NCI-H1930 (cell line): ENCODE results near the gene TMUB1.
A peak's percentile ranks its signal among the peaks of the same experiment; 100 is the strongest.

Experiments
- DNase-seq, 2 experiments: peaks; one replicate each; lab custom pipeline; 2025; lab: John Stamatoyannopoulos, UW

Gene TMUB1

DNA sequence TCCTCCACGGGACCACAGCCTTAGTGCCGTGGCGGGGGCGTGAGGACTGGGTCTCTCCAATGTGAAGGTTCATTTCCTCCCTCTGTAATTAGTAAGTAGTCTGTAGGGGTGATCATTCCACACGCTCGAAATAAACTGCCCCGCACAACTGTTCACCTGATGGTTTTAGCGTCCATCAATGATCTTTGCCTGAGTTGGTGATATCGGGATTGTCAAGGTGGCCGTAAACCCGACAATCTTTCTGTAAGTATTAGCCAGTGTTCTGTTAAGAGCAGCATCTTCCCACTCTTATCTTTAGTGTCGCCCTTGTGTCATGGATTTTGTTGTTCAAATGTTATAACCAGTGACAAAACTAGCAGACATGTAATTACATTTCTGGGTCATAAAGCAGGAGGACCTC is 20.7 kb upstream of the TMUB1 start:
- DNase-seq, result no peak

DNA sequence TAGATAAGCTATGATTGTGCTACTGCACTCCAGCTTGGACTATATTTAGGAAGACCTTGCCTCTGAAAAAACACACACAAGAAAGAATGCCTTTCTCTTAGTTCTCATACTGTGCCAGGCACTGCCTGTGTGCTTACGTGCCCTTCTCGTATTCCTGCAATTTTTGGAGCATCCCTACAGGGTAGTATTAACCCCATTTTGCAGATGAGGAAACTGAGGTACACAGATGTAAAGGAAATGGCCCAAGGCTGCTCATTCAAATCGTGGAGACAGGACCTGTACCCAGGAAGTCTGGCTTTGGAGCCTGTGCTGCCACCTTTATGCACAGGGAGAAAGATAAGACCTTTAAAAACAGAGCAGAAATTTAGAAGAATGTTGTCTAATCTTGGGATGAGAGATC is 19.7 kb upstream of the TMUB1 start:
- no peak for DNase-seq

DNA sequence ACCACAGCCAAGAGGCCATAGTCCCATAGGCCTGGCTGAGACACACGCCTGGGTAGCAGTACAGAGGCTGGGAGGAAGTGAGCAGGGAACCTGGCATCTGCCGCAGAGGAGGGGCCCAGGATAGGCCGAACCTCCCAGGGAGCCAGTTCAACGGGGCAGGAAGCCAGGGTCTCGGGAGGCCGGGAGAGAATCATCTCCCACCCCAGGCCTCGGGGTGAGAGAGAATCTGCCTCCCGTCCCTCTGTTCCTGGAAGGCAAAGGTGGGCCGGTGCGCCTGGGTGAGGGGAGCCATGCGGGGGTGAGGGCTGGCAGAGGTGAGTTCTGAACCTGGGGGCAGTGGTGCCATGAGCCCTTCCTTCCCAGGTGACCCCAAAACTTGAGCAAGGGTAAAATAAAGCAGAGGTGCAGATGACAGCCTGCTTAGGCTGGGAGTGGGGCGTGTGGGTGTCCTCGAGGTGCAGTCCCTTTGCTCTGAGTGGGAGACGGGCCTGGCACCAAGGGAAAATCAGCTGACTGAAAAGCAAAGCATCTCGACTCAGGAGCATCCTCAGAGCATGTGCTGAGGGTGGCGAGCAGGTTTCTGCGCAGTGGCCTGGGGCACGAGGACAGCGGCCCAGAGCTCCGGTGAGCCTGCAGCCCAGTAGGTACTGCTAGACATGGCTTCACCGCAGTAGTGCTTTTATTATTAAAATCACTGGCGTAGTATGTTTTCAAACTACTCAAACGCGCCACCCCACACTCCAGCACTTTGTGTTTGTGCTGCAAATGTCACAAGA is 18.5 kb upstream of the TMUB1 start:
- DNase-seq, result no peak

DNA sequence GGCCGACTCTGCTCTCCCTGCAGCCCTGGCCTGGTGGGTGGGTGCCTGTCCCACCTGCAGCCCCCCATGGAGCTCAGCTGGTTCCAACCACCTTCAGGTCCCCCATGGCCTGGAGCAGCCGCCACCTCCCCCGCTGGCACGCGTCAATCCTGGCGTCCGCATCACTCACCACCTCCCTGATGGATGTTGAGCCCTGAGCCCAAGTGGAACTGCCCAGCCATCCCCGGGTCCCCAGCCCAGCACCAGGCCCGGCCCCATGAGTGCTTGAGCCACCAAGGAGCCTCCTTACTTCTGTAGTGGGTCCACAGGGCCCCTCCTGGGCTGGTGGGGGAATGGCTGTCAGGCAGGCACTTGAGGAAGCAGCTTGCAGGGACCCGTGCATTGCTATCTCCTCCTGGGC is 17.6 kb upstream of the TMUB1 start:
- DNase-seq, result no peak

DNA sequence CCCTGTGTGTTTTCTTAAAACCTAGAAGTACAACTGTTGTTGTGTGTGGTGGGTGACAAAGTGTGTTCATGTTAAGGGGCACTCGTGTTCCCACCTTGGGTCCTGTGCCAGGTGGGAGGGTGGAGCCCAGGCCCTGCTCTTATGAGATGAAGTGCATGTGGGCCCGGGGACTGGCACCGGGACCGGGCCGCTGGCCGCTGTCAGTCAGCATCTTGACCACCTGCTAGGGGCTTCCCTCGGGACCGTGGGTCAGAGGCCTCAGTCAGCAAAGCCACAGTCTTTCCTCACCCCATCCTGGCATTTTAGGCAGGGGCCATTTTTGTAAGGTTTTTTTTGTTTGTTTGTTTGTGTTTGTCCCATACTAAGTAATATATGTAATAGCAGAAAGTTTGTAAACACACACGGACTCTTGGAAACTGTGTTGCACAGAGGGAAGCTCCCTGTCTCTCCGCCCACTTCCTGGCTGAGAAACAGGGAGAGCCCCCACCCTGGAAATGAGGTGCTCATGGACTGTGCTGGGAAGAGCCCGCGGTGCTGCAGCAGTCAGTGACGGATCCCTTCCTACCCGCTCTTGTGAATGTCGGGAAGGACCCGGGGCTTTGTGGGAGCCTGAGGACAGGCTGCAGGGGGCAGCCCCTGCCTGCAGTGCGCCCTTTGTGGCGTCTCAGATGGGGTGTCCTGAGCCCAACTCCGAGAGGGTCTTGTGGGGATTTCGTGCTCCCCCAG is 16.4 kb upstream of the TMUB1 start:
- no peak for DNase-seq

DNA sequence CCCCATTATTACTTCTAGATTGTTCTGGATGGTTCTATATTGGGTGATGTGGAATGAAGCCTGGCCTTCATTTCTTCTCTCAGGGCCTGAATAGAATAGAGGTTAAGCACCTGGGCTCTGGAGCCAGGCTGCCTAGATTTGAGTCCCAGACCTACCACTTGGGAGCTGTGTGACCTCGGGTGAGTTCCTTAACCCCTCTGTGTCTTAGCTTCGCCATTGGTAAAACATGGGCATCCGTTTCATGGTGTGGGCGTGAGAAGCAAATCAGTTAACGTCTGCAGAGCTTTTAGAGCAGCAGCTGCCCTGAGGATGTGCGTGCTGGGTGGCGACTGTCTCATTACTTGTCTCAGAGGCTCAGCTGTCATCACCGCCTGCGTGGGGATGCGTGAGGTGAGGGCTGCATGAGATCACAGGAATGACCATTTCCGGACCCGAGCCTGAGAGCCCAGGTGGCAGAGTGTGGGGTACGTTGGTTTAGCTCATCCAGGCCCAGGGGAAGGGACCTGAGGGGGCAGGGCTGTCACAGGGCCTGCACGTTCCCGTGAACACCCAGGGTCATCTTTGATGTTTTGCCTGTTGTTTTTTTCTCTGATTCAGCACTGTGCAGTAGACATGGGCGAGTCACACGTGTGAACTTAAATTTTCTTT is 12.7 kb upstream of the TMUB1 start:
- no peak for DNase-seq

DNA sequence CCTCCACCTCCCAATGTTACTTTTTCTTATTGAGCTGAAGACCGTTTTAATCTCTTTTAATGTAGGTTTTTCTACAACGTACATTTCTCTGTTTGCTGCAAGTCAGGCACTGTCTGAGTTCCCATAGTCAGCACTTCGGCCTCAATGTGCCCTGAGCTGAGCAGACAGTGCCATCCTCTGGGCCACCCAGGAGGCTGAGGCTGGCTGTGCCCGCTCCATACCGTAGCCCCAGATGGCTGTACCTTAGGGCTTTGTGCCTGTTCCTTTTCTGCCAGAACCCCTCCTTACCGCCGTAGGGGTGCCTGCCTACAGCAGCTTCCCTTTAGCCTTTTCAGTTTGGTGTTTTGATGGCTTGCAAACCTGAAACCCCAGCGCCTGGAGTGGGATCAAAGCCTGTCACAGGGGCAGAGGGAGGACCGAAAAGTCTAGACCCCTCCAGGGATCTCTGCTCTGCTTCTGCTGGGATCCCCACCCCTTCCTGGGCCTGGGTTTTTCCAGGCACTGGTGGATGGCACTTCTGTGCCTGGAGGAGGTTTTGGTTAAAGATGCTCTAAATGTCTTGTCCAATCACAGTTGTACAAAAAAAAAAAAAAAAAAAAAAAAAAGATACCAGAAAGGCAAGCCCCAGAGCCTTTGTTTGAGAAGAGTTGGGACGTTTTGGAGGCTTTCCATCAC is 12.0 kb upstream of the TMUB1 start:
- no peak for DNase-seq

DNA sequence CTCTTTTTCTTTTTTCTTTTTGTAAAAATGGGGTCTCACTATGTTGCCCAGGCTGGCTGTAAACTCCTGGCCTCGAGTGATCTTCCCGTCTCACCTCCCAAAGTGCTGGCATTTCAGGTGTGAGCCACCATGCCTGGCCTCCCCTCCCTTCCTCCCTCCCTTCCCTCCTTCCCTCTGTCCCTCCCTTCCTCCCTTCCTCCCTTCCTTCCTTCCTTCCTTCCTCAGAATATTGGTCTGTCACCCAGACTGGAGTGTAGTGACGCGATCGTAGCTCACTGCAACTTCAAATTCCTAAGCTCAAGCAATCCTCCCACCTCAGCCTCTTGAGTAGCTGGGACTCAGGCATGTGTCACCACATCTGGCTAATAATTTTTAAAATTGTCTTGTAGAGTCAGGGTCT is 11.4 kb upstream of the TMUB1 start:
- DNase-seq, result no peak

DNA sequence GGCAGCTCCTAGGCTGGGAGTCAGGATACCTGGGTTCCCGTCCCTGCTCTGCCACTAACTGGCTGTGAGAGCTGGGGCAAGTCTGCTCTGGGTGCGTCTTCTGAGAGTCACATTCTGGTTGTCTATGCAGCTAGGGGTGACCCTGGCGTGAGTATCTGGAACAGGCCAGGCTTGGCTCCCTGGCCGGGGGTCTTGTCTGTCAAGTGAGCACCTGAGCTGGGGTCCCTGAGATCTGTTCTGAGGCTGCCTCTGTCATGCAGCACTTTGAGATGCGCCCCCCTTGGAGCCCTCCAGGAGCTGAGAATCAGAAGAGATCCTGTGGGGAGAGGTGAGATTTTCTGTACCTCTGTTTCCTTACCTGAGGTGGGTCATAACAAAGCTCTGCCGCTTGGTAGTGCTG is 10.5 kb upstream of the TMUB1 start:
- no peak for DNase-seq

DNA sequence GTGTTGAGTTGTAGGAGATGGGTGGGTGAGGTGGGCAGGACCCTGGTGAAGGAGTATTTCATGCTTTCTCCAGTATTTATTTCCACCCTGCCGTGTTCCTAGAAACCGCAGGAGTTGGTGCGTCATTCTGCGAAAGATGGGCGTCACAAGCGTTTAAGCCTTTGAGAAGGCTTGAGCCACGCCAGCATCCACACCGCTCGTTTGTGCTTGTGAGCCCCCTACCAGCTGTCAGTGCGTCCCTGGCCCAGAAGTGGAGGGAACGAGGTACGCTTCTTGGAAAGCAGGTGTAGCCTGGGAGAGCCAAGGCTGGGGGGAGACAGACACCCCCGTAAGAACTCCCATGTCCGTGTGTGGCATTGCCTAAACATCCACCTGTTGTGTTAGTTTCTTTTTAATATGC is 8.7 kb upstream of the TMUB1 start:
- DNase-seq, result no peak

DNA sequence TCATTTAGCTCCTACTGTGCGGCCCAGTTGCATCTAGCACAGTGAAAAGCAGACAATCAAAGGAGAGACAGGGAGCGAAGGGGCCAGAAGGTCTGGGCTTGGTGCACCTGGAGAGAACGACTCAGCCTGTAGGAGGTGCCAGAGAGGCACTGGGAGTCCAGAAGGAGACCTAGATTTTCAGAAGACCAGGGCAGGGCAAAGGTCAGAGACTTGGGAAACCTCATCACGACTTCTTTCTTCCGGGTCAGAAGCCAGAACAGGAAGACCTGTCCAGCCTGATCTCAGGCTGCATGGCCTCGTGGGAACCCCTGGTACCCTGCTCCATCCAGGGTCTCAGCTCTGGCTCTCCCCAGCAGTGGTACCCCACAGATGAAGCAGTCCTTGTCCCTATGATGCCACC is 8.1 kb upstream of the TMUB1 start:
- no peak for DNase-seq

DNA sequence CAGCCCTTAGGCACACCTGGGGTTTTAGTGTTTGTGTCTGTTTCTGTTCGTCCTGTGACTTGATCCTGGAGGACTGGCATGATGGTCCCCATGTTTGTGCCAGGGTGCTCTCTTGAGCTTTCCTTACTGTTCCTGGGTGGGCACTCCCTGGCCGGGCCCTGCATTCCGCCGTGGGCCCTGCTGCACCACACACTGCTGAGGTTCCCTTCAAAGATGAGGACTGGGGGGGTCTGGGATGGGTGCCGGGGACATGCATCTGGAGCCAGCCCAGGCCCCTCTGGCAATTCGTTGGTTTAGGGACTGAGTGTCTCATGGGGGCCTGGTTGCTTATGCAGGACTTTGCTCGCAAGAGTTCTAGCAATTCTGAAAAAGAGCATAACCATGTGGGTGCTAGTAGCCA is 7.7 kb upstream of the TMUB1 start:
- DNase-seq, result no peak

DNA sequence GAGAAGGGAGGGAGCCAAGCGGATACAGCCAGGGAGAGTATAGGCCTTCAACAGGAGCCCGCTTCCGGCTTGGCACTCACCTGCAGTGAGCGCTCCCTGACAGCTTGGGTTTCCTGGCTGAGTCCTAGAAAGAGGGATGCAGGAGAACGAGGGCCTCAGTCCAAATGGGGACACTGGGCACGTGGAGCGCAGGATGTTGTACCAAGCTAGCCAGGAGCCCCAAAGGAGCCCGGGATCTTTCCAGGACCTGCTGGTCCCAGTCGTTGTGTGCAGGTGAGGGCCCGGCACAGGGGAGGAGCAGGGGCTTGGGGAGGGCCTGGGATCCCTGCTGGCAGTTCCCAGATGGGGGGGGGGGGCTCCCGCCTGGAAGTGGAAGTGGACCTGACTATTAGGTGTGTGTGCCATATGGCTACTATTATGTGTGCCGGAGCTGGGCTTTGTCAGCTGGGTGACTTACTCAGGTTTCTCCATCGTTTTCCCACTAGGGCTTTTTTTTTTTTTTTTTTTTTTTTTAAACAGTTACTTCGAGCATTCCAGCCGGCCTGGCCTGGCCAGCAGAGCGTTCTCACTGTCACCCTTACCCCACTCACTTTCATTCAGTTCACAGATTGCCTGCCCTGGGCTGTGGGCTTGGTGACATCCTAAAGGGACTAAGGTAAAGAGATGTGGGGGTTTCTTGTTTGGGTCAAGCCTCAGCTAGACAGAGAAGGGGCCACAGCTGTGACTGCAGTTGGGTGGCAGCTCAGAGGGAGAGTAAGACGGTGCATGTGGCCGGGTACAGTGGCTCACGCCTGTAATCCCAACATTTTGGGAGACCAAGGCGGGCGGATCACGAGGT is 6.8 kb upstream of the TMUB1 start:
- DNase-seq, result no peak

DNA sequence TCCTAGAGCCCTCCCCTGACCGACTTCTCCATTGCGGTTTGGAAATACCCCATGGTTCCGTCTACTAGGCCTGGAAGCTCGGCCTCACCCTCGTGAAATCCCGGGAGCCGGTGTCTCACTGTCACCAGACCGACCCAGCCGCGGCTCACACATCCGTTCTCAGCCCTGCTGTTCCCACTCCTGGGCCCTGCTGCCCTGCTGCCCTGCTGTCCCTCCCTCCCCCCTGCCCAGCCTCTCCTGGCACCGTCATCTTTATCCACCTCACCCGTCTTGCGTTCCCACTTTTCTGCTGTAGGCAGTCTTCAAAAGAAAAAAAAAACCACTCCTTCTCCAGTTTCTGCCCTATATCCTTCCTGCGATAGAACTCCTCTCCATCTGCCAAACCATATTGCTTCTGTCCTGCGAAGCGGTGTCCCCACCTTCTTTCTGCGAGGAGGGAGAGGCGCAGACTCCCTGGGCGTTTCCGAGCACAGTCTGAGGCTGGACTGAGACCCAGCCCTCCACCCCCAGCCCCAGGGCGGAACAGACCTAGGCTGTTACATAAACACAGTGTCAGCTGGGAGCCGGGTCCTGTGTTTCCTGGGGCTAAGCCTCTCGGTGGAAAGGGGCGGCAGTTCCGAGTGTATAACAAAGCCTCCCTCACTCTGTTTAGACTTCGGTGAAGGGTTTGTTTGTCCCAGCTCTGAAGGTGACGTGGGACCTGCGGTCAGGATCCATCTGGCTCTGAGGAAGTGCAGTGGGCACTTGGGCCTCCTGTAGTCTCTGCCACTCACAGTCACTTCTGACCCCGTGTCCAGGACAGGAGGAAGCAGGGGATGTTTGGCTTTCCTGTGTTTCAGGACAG is 5.8 kb upstream of the TMUB1 start:
- DNase-seq, result no peak

DNA sequence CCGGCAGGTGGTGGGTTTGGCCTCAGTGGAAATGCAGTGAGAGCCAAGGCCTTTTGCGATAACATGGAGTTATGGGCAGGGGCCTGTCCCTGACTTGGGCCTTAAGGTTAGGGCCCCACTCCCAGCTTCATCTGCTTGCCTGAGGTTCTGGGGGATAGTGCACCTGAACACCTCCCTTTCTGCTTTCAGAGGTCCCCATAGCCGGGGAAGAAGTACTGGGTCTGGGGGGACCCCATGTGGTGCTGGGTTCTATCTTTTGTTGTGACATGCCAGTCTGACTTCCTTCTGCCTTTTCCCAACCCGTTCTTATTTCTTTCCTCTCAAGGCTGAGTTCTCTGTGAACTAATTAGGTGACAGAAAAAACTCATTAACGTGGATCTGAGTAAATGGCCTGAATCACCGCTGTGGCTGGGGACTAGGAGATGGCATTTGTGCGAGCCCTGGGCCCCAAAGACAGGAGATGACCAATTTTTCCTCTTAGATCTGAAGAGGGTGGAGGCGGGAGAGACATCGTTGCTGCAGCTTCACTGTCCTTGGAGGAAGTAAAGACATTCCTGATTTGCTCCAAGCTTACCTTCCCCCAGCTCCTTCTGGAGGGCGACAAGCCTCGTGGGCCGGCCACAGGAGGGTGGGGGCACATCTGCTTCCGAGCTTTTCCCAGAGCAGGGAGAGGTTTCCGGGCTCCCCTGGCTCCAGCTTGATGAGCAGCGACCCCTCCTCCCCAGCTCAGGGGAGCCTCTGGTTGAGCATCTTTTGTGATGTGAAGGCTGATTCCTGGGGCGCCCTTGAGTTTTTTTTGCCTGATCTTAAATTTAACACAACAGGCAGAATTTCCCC is 4.9 kb upstream of the TMUB1 start:
- no peak for DNase-seq

DNA sequence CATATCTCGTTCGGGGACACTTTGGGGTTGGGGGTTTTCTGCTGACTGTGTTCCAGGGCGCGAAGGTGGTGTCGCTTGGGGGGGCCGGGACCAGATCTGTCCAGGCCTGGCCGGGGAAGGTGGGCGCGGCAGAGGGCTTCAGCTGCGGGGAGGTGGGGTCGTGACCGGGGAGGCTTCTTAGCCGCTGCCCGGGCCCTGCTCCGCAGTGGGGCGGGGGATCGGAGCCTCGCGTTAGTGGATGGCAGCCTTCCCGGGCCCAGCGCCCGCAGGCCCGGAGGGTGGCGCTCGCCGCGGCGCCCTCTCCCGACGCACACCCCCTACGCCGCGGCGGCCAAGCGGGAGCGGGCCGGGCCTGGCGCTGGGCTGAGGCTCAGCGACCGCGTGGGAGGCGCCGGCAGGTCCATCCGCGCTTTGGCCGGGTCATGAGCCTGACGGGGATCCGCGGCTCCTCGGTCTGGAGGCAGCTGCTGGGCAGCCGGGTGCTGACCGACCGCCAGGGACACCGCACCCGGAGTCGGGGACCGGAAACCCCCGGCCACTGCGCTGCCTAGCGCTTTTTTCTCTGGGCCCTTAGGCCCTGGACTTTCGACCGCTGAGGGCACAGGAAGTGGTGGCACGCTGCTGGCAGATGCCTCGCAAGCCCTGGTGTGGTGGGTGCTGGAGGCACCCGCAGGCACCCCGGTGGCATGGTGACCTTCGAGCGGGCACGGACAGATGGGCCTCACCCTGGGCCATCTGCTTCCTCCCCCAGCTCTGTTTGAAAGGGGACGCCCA is 4.1 kb upstream of the TMUB1 start:
- DNase-seq, result peak in 1 of 2 experiments; percentile 66

DNA sequence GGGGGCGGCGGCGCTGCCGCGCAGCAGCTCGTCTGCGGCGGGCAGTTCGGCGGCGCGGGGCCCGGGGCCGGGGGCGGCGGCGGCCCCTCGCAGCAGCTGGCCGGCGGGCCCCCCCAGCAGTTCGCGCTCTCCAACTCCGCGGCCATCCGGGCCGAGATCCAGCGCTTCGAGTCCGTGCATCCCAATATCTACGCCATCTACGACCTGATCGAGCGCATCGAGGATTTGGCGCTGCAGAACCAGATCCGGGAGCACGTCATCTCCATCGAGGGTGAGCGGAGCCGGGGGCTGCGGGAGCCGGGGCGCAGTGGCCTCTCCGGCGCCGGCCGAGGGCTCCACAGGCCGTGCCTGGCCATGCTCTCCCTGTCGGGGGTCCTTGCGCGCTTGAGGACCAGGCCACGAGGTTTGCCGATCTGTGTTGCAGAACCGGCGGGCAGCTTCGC is 3.5 kb upstream of the TMUB1 start:
- DNase-seq, result no peak

DNA sequence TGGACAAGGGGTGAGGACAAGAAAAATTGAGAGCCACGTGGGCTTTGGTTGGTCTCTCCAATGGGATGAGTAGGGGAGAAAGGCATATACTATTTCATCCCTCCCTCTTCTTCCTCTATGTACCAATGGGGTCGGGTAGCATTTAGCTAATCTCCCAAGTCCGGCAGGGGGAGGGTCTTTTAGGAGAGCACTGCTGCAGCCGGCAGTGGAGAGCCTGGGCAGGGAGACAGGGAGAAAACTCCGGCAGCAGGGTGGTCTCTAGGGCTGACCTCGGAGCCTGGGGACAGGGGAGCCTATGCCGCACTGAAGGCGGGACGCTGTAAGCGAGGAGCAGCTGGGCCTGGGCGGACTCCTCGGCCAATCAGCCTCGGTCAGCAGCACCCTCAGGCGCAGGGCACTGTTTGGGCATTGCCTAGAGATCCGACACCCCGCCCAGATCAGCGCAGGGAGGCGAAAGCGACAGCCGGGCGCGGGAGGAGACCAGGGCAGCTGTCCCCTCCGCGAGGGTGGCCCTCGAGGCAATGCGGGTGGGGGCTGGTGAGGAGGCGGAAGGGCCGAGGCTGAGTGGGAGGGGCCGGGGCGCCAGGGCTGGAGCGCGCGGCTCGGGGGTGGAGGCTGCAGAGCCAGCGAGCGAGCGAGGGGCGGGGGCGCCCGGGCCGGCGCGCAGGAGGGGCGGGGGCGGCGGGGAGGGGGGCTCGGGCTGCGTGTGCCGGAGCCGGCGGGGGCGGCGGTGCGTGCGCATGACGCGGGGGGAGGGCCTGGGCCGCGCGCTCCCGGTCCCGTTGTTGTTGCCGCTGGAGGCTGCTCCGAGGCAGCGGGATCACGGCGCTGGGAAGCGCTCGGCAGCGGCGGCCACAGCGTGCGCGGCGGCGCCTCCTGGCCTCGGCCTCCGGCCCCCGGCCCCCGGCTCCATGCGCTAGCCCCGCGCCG is 2.7 kb upstream of the TMUB1 start, which contains the start of gene AGAP3:
Gene AGAP3, plus strand, starts transcription at position 785 of the 930 bp plus-strand sequence. CDS start 267 bp downstream, outside the sequence.
- DNase-seq, result peak; percentile 82 to 84
